ENCODE measurements around the gene SUN1.

- TF ChIP-seq CTCF (IDR thresholded peaks at IDR 0.05) (peak in 1 of 5 experiments; percentile 4), EP300 (IDR thresholded peaks at IDR 0.05) (no peak)
Measured at GRCh38 chr7:816751-817671, 15.3 kb upstream of the SUN1 start.
